ENCODE measurements around the gene FERMT2. TPM values are rescaled to one million over a fixed set of nuclear protein-coding genes. Genes with fewer than 3 reads are reported as not detected.

The FERMT2 gene
- total RNA-seq, 1 donor from 2014 or later, result 324 TPM

DNA sequence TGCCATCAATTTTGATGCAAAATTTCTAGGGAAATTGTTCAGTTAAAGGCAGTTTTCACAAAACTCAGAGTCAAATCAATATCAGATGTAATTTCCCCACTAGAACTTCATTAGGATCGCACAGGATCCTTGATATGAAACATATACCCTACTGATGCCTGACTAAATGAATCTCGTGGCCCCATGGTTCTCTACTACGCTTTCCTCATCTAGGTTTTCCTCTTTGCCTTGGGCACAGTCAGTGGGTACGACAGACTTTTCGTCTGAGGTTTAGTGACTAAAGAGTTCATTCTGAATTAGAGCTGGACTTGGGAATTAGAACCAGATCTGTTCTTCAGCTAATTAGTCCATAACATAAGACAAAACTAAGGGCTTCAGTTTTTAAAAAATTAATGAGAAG is 117.0 kb downstream of the FERMT2 start:
- Histone ChIP-seq H3K36me3 (ENCODE audit: insufficient read depth, low read length) (no peaks in the 10 kb centered on the region), H3K9ac (ENCODE audit: low read length) (no peak overlapping the region), H3K4me1 (ENCODE audit: insufficient read depth, low read length) (peaks cover 22% of the 10 kb centered on the region), H4K20me1 (ENCODE audit: insufficient read depth, low read length) (no peaks in the 10 kb centered on the region), H3K27me3 (ENCODE audit: insufficient read depth, low read length) (no peaks in the 10 kb centered on the region), H3K9me3 (ENCODE audit: insufficient read depth, low read depth, low read length) (no peaks in the 10 kb centered on the region), H3K27ac (ENCODE audit: low read depth, low read length) (peak overlapping the region; percentile 37), H2AFZ (ENCODE audit: low read depth, low read length) (no peak overlapping the region), H3K4me2 (ENCODE audit: low read length) (no peak overlapping the region), H3K79me2 (ENCODE audit: insufficient read depth, low read length) (no peaks in the 10 kb centered on the region), H3K4me3 (ENCODE audit: insufficient read depth, low read depth, low read length) (no peak overlapping the region)
- no peak overlapping the region for H3K4me3 Mint-ChIP-seq (ENCODE audit: unreplicated experiment)
- DNase-seq (ENCODE audit: low read depth), result no peak
- H3K9me3 Mint-ChIP-seq (ENCODE audit: unreplicated experiment), result peaks cover 2% of the 10 kb centered on the region
- TF ChIP-seq, protein P1, sequence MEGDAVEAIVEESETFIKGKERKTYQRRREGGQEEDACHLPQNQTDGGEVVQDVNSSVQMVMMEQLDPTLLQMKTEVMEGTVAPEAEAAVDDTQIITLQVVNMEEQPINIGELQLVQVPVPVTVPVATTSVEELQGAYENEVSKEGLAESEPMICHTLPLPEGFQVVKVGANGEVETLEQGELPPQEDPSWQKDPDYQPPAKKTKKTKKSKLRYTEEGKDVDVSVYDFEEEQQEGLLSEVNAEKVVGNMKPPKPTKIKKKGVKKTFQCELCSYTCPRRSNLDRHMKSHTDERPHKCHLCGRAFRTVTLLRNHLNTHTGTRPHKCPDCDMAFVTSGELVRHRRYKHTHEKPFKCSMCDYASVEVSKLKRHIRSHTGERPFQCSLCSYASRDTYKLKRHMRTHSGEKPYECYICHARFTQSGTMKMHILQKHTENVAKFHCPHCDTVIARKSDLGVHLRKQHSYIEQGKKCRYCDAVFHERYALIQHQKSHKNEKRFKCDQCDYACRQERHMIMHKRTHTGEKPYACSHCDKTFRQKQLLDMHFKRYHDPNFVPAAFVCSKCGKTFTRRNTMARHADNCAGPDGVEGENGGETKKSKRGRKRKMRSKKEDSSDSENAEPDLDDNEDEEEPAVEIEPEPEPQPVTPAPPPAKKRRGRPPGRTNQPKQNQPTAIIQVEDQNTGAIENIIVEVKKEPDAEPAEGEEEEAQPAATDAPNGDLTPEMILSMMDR (IDR thresholded peaks at IDR 0.05; ENCODE audit: insufficient read depth, low read depth, low read length), result no peak
- no peak for TF ChIP-seq EZH2 (IDR thresholded peaks at IDR 0.05; ENCODE audit: insufficient read depth, low read length)
- FAIRE-seq, result no peak
- H3K27ac Mint-ChIP-seq (ENCODE audit: unreplicated experiment), result peak overlapping the region; percentile 64
- H3K27me3 Mint-ChIP-seq (ENCODE audit: low read depth, unreplicated experiment), result no peaks in the 10 kb centered on the region
- no peaks in the 10 kb centered on the region for H3K36me3 Mint-ChIP-seq (ENCODE audit: low read depth, unreplicated experiment)
- peaks cover 35% of the 10 kb centered on the region for H3K4me1 Mint-ChIP-seq (ENCODE audit: low read depth, unreplicated experiment)

DNA sequence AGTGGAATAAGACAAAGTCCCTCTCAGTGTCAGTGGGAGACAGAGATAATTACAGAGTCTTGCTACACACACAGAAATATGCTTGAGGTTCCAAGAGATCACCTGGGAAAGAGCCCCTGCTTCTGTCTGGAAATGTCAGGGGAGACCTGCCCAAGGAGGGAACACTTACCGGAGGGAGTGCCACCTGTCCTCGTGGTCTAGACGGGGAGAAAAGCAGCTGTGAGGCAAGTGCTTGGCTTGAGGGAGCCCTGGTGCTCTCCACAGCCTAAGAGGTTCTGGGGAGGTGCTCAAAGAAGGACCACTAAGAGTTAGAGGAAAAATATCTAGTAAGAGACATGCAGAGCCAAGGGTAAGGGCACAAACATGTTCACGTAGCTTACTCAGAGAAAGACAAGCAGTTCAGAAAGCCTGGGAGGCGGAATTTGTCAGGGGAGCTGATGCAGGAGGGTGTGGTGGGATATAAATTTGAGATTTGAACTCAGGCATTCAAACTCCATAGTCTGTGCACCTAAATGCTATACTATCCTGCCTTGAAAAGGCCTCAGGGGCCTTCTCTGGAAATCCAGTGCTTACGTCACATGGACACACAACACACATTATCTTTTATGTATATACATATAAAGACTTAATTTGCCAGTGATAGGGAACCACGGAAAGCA is 121.2 kb downstream of the FERMT2 start:
- peak overlapping the region; percentile 19 for H3K27ac Mint-ChIP-seq (ENCODE audit: unreplicated experiment)
- Histone ChIP-seq H4K20me1 (ENCODE audit: insufficient read depth, low read length) (no peaks in the 10 kb centered on the region), H3K36me3 (ENCODE audit: insufficient read depth, low read length) (no peaks in the 10 kb centered on the region), H3K4me3 (ENCODE audit: insufficient read depth, low read depth, low read length) (no peak overlapping the region), H2AFZ (ENCODE audit: low read depth, low read length) (no peak overlapping the region), H3K27ac (ENCODE audit: low read depth, low read length) (no peak overlapping the region), H3K9ac (ENCODE audit: low read length) (no peak overlapping the region), H3K9me3 (ENCODE audit: insufficient read depth, low read depth, low read length) (no peaks in the 10 kb centered on the region), H3K4me1 (ENCODE audit: insufficient read depth, low read length) (peaks cover 8% of the 10 kb centered on the region), H3K79me2 (ENCODE audit: insufficient read depth, low read length) (no peaks in the 10 kb centered on the region), H3K4me2 (ENCODE audit: low read length) (no peak overlapping the region), H3K27me3 (ENCODE audit: insufficient read depth, low read length) (no peaks in the 10 kb centered on the region)
- H3K36me3 Mint-ChIP-seq (ENCODE audit: low read depth, unreplicated experiment), result no peaks in the 10 kb centered on the region
- no peak for DNase-seq (ENCODE audit: low read depth)
- no peaks in the 10 kb centered on the region for H3K9me3 Mint-ChIP-seq (ENCODE audit: unreplicated experiment)
- no peak for TF ChIP-seq EZH2 (IDR thresholded peaks at IDR 0.05; ENCODE audit: insufficient read depth, low read length)
- TF ChIP-seq, protein P1 (IDR thresholded peaks at IDR 0.05; ENCODE audit: insufficient read depth, low read depth, low read length), result no peak
- H3K4me1 Mint-ChIP-seq (ENCODE audit: low read depth, unreplicated experiment), result peaks cover 24% of the 10 kb centered on the region
- H3K27me3 Mint-ChIP-seq (ENCODE audit: low read depth, unreplicated experiment), result no peaks in the 10 kb centered on the region
- no peak overlapping the region for H3K4me3 Mint-ChIP-seq (ENCODE audit: unreplicated experiment)
- FAIRE-seq, result no peak

DNA sequence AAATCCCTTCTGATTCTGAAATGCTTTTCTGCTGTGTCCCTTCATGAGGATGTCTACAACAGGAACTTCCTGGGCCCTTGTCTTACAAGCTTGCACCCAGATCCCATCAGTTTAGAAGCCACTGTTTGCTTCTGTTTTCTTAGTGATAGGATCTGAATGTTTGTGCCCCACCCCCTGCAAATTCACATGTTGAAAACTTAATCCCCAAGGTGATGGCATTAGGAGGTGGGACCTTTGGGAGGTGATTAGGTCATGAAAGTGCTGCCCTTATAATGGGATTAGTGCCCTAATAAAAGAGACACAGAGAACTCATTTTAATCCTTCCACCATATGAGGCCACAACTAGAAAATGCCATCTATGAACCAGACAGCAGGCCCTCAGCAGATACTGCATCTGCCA is 123.4 kb downstream of the FERMT2 start:
- no peak overlapping the region for H2AFZ ChIP-seq (ENCODE audit: low read depth, low read length)
- no peak for TF ChIP-seq EZH2 (IDR thresholded peaks at IDR 0.05; ENCODE audit: insufficient read depth, low read length)
- TF ChIP-seq, protein P1 (IDR thresholded peaks at IDR 0.05; ENCODE audit: insufficient read depth, low read depth, low read length), result no peak
- Mint-ChIP-seq H3K9me3 (ENCODE audit: unreplicated experiment) (no peaks in the 10 kb centered on the region), H3K27me3 (ENCODE audit: low read depth, unreplicated experiment) (no peaks in the 10 kb centered on the region), H3K36me3 (ENCODE audit: low read depth, unreplicated experiment) (no peaks in the 10 kb centered on the region), H3K27ac (ENCODE audit: unreplicated experiment) (peak overlapping the region; percentile 41), H3K4me1 (ENCODE audit: low read depth, unreplicated experiment) (peaks cover 23% of the 10 kb centered on the region), H3K4me3 (ENCODE audit: unreplicated experiment) (no peak overlapping the region)
- H3K9me3 ChIP-seq (ENCODE audit: insufficient read depth, low read depth, low read length), result no peaks in the 10 kb centered on the region
- H3K4me1 ChIP-seq (ENCODE audit: insufficient read depth, low read length), result no peaks in the 10 kb centered on the region
- H3K27ac ChIP-seq (ENCODE audit: low read depth, low read length), result no peak overlapping the region
- no peak overlapping the region for H3K4me3 ChIP-seq (ENCODE audit: insufficient read depth, low read depth, low read length)
- FAIRE-seq (no peak), DNase-seq (ENCODE audit: low read depth) (no peak)
- no peaks in the 10 kb centered on the region for H3K36me3 ChIP-seq (ENCODE audit: insufficient read depth, low read length)
- no peak overlapping the region for H3K4me2 ChIP-seq (ENCODE audit: low read length)
- no peak overlapping the region for H3K9ac ChIP-seq (ENCODE audit: low read length)
- H4K20me1 ChIP-seq (ENCODE audit: insufficient read depth, low read length), result no peaks in the 10 kb centered on the region
- no peaks in the 10 kb centered on the region for H3K27me3 ChIP-seq (ENCODE audit: insufficient read depth, low read length)
- H3K79me2 ChIP-seq (ENCODE audit: insufficient read depth, low read length), result no peaks in the 10 kb centered on the region
